ENCODE data around the gene LRRC25. TPM values are rescaled to one million over a fixed set of nuclear protein-coding genes. Genes with fewer than 3 reads are reported as not detected.

Gene LRRC25
- total and polyA plus RNA-seq, 2 donors (not counting 1 experiment from before 2014, with no cell fraction given), result 0.10 to 1.2 TPM

GRCh38 chr19:18348171-18348570, 49.3 kb downstream of the LRRC25 start:
- TF ChIP-seq EZH2 (IDR thresholded peaks at IDR 0.05; ENCODE audit: low read length, missing control alignments) (no peak), CTCF (conservative IDR thresholded peaks at IDR 0.05 in 1 of 2, IDR thresholded peaks at IDR 0.05 in 1 of 2; ENCODE audit: low read depth in 1 of 2, low read length in 2 of 2) (no peak)
- Histone ChIP-seq H2AFZ (ENCODE audit: low read length) (no peak overlapping the region), H4K20me1 (ENCODE audit: control insufficient read depth, extremely low read depth, insufficient read depth, low read length) (no peaks in the 10 kb centered on the region), H3K9ac (ENCODE audit: insufficient read depth, low read length) (no peak overlapping the region), H3K27me3 (ENCODE audit: control insufficient read depth, insufficient read depth, low read length) (no peaks in the 10 kb centered on the region), H3K9me3 (ENCODE audit: control insufficient read depth, insufficient read depth, low read depth, low read length) (no peaks in the 10 kb centered on the region), H3K79me2 (ENCODE audit: control insufficient read depth, insufficient read depth, low read length) (no peaks in the 10 kb centered on the region), H3K4me3 (replicated peaks in 1 of 4; ENCODE audit: control extremely low read depth in 1 of 4, insufficient read depth in 1 of 4, low read depth in 3 of 4, low read length in 4 of 4) (no peak overlapping the region), H3K36me3 (ENCODE audit: control insufficient read depth, insufficient read depth, low read length) (no peaks in the 10 kb centered on the region), H3K4me1 (ENCODE audit: control insufficient read depth, extremely low read depth, insufficient read depth, low read length) (peaks cover 3% of the 10 kb centered on the region), H3K4me2 (ENCODE audit: extremely low read depth, insufficient read depth, low read length) (no peak overlapping the region), H3K27ac (ENCODE audit: insufficient read depth, low read length) (no peak overlapping the region)
- DNase-seq (ENCODE audit: low read depth in 2 of 2), result no peak

- H3K4me2 ChIP-seq (ENCODE audit: extremely low read depth, insufficient read depth, low read length), result no peak overlapping the region
- H3K27me3 ChIP-seq (ENCODE audit: control insufficient read depth, insufficient read depth, low read length), result no peaks in the 10 kb centered on the region
- H2AFZ ChIP-seq (ENCODE audit: low read length), result no peak overlapping the region
- TF ChIP-seq EZH2 (IDR thresholded peaks at IDR 0.05; ENCODE audit: low read length, missing control alignments) (no peak), CTCF (conservative IDR thresholded peaks at IDR 0.05 in 1 of 2, IDR thresholded peaks at IDR 0.05 in 1 of 2; ENCODE audit: low read depth in 1 of 2, low read length in 2 of 2) (no peak)
- DNase-seq (ENCODE audit: low read depth in 2 of 2), result no peak
- peaks cover 8% of the 10 kb centered on the region for H3K4me1 ChIP-seq (ENCODE audit: control insufficient read depth, extremely low read depth, insufficient read depth, low read length)
- no peak overlapping the region for H3K4me3 ChIP-seq (replicated peaks in 1 of 4; ENCODE audit: control extremely low read depth in 1 of 4, insufficient read depth in 1 of 4, low read depth in 3 of 4, low read length in 4 of 4)
- H3K9me3 ChIP-seq (ENCODE audit: control insufficient read depth, insufficient read depth, low read depth, low read length), result no peaks in the 10 kb centered on the region
- H3K36me3 ChIP-seq (ENCODE audit: control insufficient read depth, insufficient read depth, low read length), result peaks cover 2% of the 10 kb centered on the region
- no peaks in the 10 kb centered on the region for H3K79me2 ChIP-seq (ENCODE audit: control insufficient read depth, insufficient read depth, low read length)
- no peaks in the 10 kb centered on the region for H4K20me1 ChIP-seq (ENCODE audit: control insufficient read depth, extremely low read depth, insufficient read depth, low read length)
- H3K27ac ChIP-seq (ENCODE audit: insufficient read depth, low read length), result no peak overlapping the region
- H3K9ac ChIP-seq (ENCODE audit: insufficient read depth, low read length), result no peak overlapping the region
Observed at GRCh38 chr19:18346091-18346490, 51.3 kb downstream of the LRRC25 start.

GRCh38 chr19:18345296-18345695, 52.1 kb downstream of the LRRC25 start:
- peaks cover 8% of the 10 kb centered on the region for H3K4me1 ChIP-seq (ENCODE audit: control insufficient read depth, extremely low read depth, insufficient read depth, low read length)
- H3K9ac ChIP-seq (ENCODE audit: insufficient read depth, low read length), result no peak overlapping the region
- no peaks in the 10 kb centered on the region for H3K79me2 ChIP-seq (ENCODE audit: control insufficient read depth, insufficient read depth, low read length)
- TF ChIP-seq EZH2 (IDR thresholded peaks at IDR 0.05; ENCODE audit: low read length, missing control alignments) (no peak), CTCF (conservative IDR thresholded peaks at IDR 0.05 in 1 of 2, IDR thresholded peaks at IDR 0.05 in 1 of 2; ENCODE audit: low read depth in 1 of 2, low read length in 2 of 2) (no peak)
- H2AFZ ChIP-seq (ENCODE audit: low read length), result no peak overlapping the region
- no peaks in the 10 kb centered on the region for H3K27me3 ChIP-seq (ENCODE audit: control insufficient read depth, insufficient read depth, low read length)
- H3K9me3 ChIP-seq (ENCODE audit: control insufficient read depth, insufficient read depth, low read depth, low read length), result no peaks in the 10 kb centered on the region
- H3K4me3 ChIP-seq (replicated peaks in 1 of 4; ENCODE audit: control extremely low read depth in 1 of 4, insufficient read depth in 1 of 4, low read depth in 3 of 4, low read length in 4 of 4), result no peak overlapping the region
- H4K20me1 ChIP-seq (ENCODE audit: control insufficient read depth, extremely low read depth, insufficient read depth, low read length), result no peaks in the 10 kb centered on the region
- peaks cover 2% of the 10 kb centered on the region for H3K36me3 ChIP-seq (ENCODE audit: control insufficient read depth, insufficient read depth, low read length)
- H3K27ac ChIP-seq (ENCODE audit: insufficient read depth, low read length), result no peak overlapping the region
- DNase-seq (ENCODE audit: low read depth in 2 of 2), result no peak
- H3K4me2 ChIP-seq (ENCODE audit: extremely low read depth, insufficient read depth, low read length), result no peak overlapping the region
